ENCODE data around the gene GIMAP8. TPM values are rescaled to one million over a fixed set of nuclear protein-coding genes. Genes with fewer than 3 reads are reported as not detected.
"Not testable (repeated sequence)": the region's sequence is repeated elsewhere in the genome, so short reads cannot be mapped to it uniquely, and the experiment has no call there.

GIMAP8 gene
- total RNA-seq, 1 donor from 2014 or later = 28.3 TPM

GRCh38 chr7:150503581-150503980 is 53.2 kb downstream of the GIMAP8 start:
- intact Hi-C loops (cut with micrococcal nuclease) = loop anchor here (2.0 kb wide), 1 partner anchor 23 kb away; no protein-coding TSS in a partner anchor

GRCh38 chr7:150507947-150508602 is 57.6 kb downstream of the GIMAP8 start:
- intact Hi-C loops (cut with micrococcal nuclease) = no loop called here

DNA sequence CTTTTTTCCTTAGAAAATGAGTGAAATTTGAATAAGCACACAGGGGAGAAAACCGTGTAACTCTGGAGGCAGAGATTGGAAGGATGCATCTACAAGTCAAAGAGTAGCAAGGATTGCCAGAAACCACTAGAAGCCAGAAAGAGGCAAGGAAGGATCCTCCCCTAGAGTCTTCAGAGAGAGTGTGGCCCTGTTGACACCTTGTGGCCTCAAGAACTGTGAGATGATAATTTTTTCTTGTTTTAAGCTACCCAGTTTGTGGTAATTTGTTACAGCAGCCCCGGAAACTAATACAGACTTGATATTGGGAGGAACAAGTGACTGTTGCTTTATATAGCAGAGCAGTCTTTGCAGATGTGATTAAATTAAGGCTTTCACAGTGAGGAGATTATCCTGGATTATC is 60.6 kb downstream of the GIMAP8 start:
- intact Hi-C loops (cut with micrococcal nuclease) = no loop called here

GRCh38 chr7:150513758-150514157 is 63.3 kb downstream of the GIMAP8 start:
- intact Hi-C loops (cut with micrococcal nuclease) = loop anchor here (1.0 to 2.0 kb wide), 5 partner anchors 11 to 119 kb away; partner anchors contain the start of gene GIMAP6

DNA sequence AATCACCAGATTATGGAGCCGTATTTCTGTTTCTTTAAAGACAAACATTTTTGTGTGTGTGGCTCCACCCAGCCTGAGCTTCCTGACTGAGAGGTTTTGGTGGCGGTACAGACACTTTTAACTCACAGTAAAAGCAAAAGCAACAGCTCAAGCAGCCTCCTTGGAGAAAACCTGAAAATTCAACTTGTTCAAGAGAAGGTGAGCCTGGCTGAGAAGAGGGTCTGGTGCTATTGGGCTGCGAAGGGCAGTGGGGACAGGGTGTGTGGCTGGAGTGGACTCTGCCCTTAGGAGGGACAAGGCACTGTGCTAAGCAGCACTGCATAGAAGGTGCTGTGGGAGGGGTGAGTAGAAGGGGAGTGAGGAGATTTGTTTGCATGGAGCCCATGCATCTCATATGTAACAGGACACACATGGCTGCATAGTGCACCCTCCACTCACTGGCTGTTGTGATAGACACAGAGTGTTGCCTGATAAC is 64.4 kb downstream of the GIMAP8 start, which contains the start of gene GIMAP7:
GIMAP7 (plus strand) TSS at position 125 of the 475 bp plus-strand sequence. CDS start 5,103 bp downstream, outside the sequence.
- intact Hi-C loops (cut with micrococcal nuclease) = loop anchor here (1.0 to 5.0 kb wide), 8 partner anchors 12 to 225 kb away; partner anchors contain the start of genes GIMAP2 and GIMAP6

- intact Hi-C loops (cut with micrococcal nuclease) = loop anchor here (1.0 to 5.0 kb wide), 7 partner anchors 35 to 240 kb away; partner anchors contain the start of genes GIMAP2 and GIMAP6
Observed at GRCh38 chr7:150515248-150516147, 65.1 kb downstream of the GIMAP8 start.

- intact Hi-C loops (cut with micrococcal nuclease) = loop anchor here (1.0 to 5.0 kb wide), 3 partner anchors 150 to 238 kb away; partner anchors contain the start of gene GIMAP2
Observed at GRCh38 chr7:150516956-150517745, 66.7 kb downstream of the GIMAP8 start.

DNA sequence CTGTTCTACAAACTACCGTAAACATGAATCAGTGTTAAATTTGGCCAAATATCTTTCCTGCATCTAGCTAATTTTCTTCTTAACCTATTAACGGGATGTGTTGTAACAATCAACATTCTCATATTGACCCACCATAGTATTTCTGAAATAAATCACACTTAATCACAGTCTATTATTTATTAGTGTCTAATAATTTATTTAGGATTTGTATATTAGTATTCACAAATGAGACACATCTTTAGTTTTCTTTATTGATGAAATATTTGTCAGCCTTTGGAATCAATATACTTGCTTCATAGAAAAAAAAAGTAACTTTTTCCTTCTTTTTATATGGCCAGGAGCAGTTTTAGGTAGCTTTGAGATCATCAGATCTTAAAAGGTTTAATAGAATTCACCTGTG is 68.9 kb downstream of the GIMAP8 start:
- intact Hi-C loops (cut with micrococcal nuclease) = loop anchor here (2.0 to 5.0 kb wide), 3 partner anchors 37 to 168 kb away; partner anchors contain the start of gene GIMAP2

GRCh38 chr7:150520145-150520544 is 69.7 kb downstream of the GIMAP8 start:
- intact Hi-C loops (cut with micrococcal nuclease) = no loop called here

DNA sequence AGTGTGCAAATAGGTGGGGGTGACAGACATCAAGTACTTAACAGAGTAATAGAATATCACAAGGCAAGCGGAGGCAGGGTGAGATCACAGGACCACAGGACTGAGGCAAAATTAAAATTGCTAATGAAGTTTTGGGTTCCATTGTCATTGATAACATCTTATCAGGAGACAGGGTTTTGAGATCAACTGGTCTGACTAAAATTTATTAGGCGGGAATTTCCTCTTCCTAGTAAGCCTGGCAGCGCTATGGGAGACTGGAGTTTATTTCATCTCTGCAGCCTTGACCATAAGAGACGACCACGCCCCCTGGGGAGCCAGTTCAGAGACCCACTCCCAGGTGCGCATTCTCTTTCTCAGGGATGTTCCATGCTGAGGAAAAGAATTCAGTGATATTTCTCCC is 72.5 kb downstream of the GIMAP8 start:
- intact Hi-C loops (cut with micrococcal nuclease) = not testable (repeated sequence)

DNA sequence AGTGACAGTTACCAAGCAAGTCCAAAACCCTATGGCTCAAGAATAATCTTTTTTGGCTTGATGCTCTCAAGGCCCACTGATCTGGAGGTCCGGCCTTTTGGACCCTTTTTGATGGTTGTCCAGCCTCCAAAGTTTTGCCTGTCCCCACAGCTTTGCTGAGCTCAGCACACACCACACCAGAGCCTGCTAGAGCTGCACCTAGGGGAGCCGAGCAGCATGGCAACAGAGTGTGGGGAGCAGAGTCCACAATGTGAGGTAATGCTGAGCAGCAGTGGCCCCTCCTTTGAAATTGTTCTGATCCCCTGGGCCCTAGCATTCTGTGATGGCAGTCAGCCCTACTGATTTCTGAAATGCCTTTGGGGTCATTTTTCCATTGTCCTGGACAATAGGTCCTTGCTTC is 73.6 kb downstream of the GIMAP8 start:
- intact Hi-C loops (cut with micrococcal nuclease) = no loop called here

Other genes starting within 250 kb of the GIMAP8 start
- 20.7 and 20.9 TPM in 2 replicates for gene LRRC61, start 127.3 kb upstream of the GIMAP8 start, total RNA-seq
- 11.0 and 11.7 TPM in 2 replicates for gene ACTR3C, start 127.1 kb upstream of the GIMAP8 start, total RNA-seq
- not detected in 2 replicates for gene RARRES2, start 109.0 kb upstream of the GIMAP8 start, total RNA-seq
- gene REPIN1, start 81.8 kb upstream of the GIMAP8 start, total RNA-seq = 58.2 and 59.1 TPM in 2 replicates
- gene ZNF775, start 71.3 kb upstream of the GIMAP8 start, total RNA-seq = 4.2 and 4.8 TPM in 2 replicates
- 188 and 191 TPM in 2 replicates for gene GIMAP7, start 64.2 kb downstream of the GIMAP8 start, total RNA-seq
- gene GIMAP4, start 116.8 kb downstream of the GIMAP8 start, total RNA-seq = 198 TPM in 2 replicates
- gene GIMAP6, start 181.8 kb downstream of the GIMAP8 start, total RNA-seq = 115 and 119 TPM in 2 replicates
- gene GIMAP2, start 235.1 kb downstream of the GIMAP8 start, total RNA-seq = 75.9 and 79.2 TPM in 2 replicates